Inferior parietal cortex (tissue), 1 donor: ENCODE results near the gene WNT5B.

Experiments used
- DNase-seq: peaks from one replicate; pipeline ENCODE4 v3.0.0-alpha.2; 2016; ENCODE audit errors: extremely low spot score

WNT5B gene

DNA sequence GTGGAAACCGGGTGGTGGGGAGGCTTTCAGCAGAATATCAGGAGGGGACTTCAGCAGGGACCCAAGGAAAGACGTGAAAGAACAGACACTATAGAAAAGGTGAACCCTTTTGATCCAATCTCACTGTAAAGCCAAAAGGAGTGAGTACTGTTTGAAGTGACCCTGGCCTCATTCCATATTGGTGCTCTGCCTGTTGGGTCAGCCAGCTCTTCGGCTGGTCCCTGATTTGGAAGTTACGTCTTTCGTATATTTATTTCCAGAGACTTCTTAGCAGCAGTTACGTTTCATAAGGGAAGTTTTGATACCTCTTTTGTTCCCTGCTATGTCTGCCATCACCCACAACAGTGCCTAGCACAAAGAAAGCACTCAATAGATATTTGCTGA is 21.9 kb downstream of the WNT5B start:
- no peak for DNase-seq

DNA sequence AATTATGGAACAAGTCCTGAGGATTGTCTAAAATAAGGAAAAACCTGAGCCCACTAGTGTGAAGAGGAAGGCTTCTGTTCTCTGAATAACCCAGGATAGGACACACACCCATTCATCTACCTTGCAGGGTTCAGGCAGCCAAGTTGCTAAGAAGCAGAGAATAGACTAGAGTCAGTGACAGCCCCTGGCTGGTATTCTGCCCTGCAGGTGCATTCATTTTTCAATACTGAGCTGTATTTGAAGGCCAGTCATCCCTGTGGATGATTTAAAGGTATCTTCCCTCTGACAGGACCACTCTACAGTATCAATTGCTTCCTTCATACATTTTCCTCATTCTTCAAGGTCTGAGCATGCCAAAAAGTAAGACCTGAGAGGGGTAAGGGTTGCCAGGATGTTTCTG is 22.9 kb downstream of the WNT5B start:
- DNase-seq, result no peak

DNA sequence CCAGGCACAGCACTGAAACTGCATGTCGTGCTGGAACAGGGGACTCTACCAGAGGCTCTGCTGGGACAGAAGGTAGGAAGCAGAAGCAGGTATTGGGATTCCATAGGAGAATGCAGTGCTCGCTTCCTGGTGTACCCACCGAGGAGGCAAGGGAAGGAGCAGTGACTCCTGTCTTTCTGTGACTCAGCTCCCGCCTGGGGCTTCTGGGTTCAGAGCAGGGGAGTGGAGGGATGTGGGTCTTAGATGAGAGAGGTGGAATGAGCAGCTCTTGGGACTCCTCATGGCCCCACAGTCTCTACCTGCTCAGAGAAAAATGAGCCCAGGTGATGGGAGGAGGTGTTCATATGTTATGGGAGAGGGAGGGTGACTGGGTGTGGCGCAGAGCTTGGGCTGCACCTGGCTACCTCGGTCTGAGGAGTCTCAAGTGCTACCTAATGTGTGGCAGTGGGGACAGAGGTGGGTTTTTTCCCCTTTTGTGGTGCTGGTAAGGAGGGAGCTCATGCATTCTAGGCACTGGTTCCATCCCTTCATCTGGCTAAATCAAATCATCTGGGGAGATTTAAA is 26.3 kb downstream of the WNT5B start:
- no peak for DNase-seq

DNA sequence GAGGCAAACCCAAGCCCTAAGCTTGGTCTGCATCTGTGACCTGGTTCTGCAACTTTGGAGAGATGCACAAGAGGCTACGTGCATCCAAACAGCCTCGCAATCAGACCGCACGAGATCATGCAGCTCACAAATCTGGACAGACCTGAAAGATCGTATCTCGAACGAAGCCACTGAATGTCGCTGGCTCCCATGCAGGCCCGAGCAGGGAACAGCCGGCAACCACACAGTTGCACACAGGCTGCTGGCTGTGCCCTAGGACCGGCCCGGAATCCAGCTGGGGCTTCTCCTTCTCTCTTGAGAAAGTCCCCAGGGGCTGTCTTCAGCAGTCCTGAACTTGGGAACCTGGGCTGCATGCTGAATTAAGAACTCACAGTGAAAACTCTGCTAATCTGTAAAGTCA is 27.9 kb downstream of the WNT5B start:
- DNase-seq, result no peak

DNA sequence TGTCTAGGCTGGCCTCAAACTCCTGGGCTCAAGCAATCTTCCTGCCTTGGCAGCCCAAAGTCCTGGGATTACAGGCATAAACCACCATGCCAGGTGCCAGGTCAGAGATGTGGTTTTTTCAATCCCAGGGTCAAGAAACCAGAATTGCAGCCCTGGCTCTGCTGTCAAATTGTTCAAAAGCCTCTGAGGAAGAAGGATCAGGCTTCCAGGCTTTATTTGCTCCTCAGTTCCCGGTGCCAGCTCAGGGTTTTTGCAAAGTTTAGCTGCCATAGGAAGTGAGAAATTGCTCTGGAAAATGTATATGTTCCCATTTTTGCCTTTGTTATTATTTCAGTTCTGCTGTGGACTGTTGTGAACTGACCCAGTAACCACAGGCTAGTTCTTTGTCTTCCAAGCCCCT is 28.7 kb downstream of the WNT5B start:
- no peak for DNase-seq

DNA sequence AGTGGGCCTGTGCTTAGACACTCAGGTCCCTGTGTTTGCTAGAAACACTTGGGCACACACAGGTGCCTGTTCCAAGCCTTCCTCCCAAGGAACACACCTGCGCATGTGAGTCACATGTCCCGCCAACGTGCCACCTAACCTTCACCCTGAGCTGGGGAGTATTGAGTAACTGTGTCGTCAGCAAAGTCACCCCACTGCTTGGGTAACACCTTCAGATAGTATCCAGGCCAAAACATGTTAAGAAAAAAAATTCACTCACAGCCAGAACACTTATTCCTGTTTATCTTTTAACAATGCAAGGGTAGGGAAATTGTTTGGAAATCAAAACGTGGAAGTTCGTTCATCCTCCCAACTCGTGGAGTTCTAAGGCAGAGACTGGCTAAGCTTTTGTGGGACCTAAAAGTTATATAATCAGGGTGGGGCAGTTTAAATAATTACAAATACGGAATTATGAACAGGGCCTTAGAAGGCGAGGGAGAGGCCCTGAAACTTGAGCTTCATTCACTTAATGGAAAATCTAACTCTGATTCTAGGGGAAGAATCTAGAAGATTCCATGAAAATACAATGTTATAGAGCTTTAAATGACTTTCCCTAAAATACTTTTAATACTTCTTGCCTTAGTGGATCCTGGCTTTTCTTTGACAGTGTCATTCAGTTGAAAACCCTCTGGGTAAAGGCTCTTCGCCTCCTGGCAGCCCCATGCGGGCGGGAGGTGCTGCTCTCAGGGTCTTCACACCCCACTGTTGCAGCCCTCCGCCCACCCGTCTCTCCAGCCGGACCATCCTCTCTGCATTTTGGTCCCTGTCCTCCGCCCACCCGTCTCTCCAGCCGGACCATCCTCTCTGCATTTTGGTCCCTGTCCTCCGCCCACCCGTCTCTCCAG is 31.5 kb downstream of the WNT5B start:
- DNase-seq, result peak; percentile 65

DNA sequence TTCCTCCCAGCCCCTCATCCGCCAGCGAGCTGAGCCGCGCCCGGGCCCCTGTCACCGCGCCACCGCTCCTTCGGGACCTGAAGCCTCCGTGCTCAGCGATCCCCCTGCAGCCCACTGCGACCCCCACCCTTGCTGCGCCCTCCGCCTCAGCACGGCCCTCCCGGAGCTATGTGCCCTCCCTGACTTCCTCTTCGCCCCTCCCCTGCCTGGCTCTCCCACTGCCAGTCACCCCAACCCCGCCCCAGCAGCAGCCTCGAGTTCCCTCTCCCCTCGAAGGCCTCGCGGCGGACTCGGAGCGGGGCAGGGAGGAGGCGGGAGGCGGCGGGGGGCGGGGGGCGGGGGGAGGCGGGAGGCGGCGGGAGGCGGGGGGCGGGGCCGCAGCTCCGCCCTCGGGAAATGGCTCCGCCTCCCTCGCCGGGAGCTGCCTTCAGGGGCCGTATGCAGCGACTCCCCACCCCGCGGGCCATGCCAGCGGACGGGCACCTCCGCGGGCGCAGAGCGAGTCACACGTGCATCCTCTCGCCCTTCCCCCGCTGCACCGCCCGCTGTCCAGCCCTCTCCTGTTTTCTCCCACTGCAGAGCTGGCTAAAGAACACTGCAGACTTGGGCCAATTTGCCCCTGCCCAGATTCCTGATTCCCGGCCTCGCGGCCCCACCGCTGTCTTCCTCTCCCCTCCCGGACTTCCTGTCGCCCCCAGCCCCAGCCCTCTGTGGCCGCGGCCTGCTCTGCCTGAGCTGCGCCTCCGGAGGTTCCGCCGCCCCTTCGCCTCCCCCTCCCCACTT is 32.7 kb downstream of the WNT5B start:
- peak; percentile 77 for DNase-seq

DNA sequence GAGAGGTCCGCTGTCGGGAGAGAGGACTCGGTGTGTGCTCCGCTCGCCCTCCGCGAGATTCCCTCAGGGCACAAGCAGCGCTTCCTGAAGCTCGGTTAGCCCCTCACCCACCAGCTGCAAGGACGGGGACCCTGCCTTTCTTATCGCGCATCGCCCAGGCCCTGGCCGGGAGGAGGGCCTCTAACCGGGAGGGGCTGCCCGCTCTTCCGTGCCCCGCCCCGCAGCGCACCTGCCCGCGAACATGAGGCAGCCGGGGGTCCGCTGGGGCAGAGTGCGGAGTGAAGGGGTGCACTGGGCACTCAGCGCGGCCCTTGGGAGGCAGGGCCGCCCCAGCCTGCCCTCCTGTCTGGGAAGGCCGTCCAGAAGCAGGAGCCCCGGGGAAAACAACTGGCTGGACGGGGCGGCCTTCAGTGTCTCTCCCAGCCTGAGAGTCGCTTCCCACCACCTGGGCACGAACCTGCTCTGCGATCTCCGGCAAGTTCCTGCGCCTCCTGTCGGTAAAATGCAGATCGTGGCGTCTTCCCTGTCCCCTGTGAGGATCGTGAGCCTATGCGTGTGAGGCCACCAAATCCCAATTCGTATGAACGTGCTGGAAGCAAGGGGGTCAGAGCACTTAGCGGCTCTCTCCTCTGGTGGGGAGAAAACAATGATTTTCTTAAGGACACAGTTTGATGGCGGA is 33.9 kb downstream of the WNT5B start:
- no peak for DNase-seq

DNA sequence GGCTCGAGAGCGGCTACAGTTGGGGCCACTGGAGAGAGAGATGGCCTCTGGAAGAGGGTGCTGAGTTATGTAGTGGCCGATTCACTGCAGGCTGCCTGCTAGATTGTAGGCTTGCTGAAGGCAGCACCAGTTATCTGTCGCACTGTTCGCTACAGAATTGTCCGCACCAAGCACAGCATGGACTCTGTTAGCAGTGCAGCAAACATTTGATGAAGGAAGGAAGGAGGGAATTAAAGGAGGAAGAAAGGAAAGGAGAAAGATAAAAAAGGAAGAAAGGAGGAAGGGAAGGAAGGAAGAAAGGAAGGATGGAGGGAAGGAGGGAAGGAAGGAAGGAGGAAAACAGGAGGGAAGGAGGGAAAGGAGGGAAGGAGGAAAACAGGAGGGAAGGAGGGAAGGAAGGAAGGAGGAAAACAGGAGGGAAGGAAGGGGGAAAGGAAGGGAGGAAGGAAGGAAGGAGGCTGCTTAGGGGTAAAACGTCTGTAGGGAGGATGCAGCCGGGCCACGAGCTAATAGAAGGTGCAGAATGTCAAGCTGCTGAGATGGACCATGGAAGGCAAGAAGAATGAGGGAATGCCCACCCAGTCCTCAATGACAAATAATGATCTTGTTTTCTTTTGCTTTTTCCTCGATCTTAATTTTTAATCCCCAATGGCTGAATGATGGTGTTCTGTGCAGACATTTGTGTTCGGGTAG is 34.6 kb downstream of the WNT5B start:
- no peak for DNase-seq

DNA sequence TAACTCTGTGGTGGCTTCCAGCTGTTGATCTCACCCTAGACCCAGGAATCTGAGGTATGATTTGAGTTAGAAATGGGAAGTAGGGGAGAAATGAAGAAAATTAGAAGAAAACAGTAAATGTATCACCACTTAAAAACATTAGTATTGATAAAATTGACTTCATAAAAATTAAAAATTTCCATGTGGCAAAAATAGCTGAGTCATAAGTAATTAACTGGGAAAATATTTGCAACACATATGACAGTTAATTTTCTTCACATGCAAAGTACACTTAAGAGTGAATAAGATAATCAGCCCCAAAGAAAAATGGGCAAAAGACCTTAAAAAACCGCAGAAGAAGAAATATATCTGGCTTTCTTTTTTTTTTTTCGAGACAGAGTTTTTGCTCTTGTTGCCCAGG is 36.3 kb downstream of the WNT5B start:
- no peak for DNase-seq

DNA sequence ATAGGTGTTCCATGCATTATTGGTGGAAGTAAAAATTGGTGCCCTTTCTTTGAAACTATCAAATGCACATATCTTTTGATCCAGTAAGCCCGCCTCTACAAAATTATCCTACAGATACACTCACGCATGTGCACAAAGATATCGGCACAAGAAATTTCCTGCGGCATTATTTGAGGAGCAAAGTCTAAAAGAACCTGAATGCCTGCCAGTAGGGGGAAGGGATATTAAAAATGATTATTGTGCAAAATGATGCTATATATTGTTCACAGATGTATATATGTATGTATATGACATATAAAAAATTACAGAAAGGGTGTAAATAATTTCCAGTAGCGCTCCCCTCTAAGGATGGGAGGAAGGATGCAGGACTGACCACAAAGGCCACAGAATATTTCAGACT is 37.2 kb downstream of the WNT5B start:
- no peak for DNase-seq

DNA sequence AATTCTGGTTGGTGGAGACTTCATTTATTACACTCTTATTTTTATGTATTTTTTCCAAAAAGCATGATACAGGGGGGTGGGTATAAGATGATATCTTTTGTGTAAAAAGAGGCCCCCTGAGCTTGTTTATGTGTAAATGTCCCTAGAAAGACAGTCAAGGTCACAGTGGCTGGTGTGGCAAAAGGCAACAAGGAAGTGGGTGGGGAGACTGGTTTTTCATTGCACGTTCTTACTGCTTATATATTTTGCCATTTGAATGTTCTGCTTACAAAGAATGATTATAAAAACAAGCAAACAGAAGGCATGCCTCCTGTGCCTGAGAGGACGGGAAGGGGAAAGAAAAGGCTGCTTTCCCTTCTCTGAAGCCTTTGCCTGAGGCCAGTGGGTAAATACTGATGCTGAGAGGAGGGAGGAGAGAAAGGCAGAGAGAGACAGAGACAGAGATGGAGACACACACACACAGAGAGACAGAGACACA is 37.7 kb downstream of the WNT5B start:
- no peak for DNase-seq

DNA sequence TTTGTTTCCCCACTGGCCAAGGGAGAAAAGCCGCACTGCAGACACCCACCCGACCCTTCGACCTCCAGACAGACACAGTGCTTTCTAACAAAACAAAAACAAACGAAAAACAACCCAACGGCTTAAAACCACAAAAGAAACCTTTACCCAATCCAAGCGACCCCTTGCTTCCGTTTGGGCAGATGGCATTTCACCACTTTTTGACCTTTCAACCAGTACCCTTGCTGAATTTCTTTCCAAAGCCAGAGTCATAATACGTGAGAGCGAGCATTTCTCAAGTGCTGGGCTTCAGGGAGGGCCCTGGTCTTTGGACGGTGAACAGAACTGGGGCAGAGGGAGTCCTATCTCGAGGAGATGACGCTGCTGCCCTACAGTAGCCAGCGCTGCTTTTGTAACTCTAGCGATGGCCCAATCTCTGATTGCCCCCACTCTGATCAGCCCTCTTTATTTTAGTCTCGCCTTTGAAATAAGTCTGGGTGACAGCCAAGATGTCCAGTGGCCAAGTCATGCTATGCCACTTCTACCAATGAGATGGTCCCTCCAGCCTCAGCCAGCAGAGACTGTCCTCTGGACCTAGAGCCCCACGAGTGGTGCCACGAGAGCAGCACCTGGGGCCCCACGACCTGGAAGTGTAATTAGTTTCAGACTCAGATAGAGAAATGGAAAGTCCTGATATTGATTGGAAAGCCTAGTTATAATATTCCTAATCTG is 40.0 kb downstream of the WNT5B start:
- DNase-seq, result no peak

DNA sequence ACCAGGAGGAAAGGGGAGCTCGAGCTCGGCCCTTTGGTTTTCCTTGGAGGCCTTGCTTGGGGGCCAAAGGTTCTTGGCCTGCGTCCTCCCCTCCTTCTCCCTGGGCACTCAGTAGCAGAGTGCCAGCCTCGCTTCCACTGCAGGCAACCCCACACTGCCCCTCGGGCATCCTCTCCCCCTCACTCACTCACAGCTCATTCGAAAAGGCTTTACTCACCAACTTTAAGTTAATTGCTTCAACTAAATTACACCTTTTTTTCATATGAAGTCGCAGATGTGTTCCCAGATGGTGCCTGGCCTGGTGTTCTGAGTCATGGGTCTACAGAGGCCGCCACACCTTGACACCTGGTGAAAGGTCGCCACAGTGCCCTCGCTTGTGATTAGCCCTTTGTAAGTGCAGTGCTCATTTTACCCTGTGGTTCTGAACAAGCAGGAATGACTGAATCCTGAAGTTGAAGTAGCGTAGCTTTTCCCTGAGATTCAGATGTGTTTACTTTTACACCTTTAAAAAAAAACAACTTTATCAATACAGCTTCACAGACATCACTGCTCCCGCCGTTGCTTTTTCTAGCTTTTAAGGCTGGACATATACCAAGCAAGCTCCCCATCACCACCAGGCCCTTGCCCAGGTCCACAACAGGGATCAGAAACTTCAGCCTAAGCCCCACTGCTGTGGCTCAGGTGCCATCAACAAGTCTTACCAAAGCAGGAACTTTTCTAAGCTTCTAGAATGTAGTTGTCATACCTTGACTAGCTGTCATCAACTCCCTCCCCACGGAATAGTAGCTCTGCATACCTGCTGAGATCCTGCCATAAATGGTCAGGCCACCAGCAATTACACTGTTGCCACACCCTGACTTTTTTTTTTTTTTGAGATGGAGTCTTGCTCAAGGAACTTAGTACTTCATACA is 41.6 kb downstream of the WNT5B start:
- DNase-seq, result no peak

DNA sequence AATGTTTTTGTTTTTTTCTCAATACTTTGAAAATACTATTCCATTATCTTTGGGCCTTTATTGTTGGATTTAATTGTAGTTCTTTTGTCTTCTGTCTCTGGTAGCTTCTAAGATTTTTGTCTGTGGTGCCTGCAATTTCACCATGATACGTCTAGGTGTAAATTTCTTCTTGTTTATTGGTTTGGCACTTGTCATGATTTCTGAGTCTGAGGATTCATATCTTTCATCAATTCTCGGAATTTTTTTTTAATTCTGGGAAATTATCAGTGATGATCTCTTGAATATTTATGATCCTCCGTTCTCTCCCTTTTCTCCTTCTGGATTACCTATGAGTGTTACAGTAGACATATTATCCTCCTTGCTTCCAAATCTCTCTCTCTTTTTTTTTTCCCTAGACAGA is 47.0 kb downstream of the WNT5B start:
- DNase-seq, result no peak

DNA sequence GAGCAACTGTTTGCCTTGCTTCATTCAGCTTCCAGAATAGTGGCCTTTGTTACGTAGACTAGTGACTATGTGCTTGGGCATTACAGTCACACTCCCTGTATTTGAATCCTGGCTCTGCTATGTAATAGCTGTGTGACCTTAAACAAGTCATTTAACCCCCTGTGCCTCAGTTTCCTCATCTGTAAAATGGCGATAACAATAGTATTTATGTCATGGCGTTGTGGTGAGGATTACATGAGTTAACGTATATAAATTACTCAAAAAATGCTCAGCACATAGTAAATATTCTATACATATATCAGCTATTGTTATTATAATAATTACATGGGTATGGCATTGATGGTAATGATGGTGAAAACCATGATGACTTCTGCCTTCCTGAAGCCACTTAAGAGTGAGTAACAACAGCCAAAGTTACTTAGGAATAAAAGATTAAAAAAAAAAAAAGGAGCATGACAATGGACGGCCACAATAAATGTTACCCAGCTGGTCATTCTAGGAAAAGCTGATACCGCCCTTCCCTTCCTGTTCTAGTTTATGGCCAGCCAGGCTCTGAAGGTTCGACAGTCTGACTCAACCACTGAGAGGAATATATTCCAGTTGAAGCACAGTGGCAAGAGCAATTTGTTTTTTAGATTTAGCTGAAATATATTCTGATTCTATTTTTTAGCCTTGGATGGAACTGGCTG is 51.9 kb downstream of the WNT5B start:
- DNase-seq, result no peak

DNA sequence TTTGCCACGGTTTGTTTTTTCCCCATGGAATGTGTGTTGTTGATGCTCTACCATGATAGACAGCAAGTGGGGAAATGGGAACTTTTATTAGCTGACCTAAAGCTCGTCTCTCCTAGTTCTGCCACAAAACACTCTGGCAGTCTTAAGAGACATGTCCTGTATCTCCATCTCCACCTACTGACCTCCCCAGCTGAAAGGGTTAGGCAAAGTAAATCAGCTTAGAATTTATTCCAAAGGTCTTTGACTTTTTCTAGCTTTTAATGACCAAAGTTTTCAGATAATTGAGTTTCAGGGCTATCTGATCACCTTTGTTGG is 52.4 kb downstream of the WNT5B start:
- no peak for DNase-seq

DNA sequence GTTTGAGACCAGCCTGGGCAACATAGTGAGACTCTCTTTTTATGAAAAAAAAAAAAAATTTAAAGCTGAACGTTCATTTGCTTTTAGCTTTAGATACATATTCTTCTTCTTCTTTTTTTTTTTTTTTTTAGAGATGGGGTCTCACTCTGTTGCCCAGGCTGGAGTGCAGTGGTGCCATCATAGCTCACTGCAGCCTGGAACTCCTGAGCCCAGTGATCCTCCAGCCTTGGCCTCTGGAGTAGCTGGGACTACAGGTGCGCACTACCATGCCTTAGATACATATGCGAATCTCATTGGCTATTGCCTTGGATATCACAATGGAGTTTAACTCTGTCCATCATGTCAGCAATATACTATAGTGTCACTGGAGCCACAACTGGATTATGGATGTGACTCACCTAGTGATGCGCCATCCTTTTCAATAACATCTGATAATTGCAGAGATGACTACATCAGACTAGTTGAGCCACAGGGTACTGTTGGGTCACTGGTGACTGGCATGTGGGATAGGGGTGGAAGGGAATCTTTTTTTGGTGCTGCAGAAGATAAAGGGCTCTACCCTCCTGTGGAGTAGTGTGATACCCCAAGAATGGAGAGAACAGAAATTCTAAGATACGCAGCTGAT is 59.2 kb downstream of the WNT5B start:
- DNase-seq, result no peak

DNA sequence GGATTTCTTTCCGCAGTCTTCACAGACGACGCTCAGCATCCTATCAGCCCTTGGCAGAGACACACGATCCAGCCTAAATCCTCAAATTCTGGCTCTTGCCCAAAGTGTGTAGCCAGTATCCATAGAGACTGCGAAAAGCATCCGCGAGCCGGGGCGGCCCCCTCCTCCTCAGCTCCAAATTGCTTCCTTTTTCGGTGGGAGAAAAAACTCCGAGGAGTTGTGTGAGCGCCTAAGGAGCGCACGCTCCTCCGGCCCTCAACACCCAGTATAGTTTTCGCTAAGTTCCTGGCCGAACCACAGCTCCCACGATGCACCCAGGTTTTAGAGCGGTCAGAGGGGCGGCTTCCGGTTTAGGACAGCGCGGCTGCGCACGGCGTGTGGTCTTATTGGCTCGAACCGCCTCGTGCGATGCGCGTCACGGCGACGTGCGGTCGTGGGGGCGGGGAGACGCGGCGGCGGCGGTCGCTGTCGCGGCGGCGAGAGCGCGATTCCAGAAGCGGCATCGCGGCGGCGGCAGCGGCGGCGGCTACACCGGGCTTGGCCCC is 61.6 kb downstream of the WNT5B start, which contains the start of gene ADIPOR2:
TSS of gene ADIPOR2 (plus strand) at position 493 of the 545 bp plus-strand sequence. CDS start 63,274 bp downstream, outside the sequence.
- DNase-seq, result peak; percentile 97
